ENCODE measurements around the gene CTSL.

Gene CTSL

DNA sequence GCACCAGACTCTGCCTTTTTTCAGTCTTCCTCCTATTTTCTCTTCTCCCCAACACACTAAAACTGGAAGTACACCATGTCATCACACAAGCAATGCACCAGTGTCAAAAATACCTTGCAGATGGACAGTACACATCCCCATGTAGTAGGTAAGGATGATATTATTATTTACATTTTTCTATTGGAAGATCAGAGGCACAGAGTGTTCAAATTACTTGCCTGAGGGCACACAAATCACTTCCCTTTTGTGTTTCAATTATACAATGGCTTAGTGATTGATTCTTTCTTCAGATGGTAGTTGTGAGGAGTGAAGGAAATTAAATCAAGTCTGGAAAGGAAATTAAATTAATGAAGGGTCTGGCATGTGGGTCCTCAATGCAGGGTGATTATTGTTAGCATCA is 39.6 kb downstream of the CTSL start:
- DNase-seq: no peak

DNA sequence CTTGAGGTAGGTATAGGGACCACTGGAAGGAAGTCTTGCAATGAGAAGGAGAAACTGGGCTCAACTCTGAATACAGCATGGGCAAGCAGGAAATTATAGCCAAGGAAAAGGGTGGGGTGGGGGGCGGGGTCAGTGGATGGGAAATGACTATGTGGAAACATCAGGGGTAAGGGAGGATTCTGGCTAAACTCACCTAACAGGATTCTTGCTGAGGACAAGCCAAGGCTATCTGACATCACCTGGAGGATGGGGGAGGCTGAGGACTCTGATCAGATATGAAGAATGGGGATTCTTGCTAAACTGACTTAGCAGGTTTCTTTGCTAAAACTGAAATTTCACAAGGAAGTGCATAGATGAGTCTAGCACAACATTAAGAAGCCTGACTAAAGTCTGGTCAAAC is 40.8 kb downstream of the CTSL start:
- DNase-seq: no peak

DNA sequence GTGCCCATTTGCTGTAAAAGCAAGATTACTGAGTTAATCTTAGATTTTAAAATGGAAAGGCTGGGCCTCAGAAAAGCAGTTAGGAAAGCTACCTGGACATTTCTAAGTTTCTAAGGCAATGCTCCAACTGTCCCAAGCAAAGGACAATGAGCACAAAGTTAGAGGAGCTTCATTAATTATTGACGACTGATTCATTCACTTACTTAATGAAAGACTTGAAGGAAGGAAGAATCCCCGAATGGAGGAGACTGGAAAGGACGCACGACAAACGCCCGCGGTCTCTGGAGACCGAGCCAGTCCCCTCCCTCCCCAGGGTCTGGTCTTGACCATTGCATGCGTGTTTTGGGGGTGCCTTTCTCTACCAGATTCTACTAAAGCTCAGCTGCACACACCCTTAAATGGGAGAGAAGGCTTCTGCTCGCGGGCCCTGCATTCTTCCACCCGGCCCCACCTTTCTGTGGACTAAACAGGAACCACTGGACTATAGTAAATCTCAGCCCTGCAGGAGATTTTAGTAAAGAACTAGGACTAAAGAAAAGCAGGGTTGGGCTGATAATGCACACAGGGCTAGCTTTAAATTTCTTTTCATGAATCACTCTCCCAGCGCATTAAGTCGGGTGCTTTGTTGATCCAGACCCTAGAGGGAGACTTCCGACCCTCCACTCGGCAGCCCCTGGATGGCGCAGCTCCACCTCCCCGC is 44.8 kb downstream of the CTSL start:
- DNase-seq: no peak

GRCh38 chr9:87771316-87772006 is 45.5 kb downstream of the CTSL start:
- no peak for DNase-seq

DNA sequence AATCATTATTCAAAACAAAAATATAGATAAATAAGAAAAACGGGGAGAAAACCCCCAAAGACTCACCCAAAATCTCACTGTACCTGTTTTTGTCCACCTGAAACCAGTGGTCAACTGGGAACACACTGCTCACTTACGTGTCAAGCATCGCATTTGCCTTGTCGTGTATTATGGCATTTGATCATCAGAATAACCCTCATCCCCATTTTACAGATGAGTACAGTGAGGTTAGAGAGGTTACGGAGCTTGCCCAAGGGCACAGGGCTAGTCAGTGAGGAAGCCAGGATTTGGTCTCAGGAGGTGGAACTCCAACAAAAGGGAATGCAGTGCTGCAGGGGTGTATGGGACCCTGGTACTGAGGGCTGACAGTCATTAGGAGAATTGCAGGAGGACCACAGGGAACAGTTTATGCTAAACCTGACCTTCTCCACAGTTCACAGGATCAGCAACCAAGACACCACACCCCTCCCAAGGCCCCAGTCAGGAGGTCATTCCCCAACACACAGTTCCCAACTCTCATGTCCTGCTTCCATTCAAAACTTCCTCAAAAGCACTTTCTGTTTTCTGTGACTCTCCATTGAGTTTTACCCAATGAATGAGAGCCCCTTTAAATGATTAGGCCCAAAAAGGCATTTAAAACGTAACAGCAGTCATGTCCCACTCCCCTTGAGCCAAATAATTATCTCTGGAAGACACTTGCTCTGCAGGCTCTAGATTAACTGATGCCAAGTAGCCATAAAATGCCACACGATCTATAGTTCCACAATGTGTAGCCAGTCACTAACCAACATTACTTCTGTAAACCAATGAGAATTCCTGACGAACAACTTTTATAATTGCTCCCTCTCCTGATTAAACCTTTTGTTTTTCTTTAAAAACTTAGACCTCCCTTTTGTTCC is 50.8 kb downstream of the CTSL start:
- no peak for DNase-seq

- no peak for DNase-seq
Observed at GRCh38 chr9:87778996-87779395, 53.1 kb downstream of the CTSL start.

Data from COR-L47 (cell line).